ENCODE results near the gene CFAP54.

DNA sequence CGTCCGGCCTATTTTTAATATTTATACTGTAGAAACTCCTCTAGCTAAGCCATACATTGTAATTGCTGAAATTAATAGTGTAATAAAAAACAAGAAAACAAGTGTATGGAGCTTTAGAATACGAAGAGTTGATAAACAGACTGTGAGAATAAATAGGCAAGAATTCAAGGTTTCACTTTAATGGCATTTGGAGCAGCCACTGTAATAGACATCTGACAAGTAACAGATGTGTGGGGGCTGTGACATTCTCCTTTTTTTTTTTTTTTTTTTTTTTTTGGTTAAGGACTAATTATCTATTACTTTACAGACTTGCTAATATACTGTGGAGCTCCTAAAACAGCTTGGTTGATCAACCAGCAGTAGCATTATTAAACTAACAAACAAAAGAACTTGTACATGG, 42.1 kb upstream of the CFAP54 start:
- TF ChIP-seq, protein P1, sequence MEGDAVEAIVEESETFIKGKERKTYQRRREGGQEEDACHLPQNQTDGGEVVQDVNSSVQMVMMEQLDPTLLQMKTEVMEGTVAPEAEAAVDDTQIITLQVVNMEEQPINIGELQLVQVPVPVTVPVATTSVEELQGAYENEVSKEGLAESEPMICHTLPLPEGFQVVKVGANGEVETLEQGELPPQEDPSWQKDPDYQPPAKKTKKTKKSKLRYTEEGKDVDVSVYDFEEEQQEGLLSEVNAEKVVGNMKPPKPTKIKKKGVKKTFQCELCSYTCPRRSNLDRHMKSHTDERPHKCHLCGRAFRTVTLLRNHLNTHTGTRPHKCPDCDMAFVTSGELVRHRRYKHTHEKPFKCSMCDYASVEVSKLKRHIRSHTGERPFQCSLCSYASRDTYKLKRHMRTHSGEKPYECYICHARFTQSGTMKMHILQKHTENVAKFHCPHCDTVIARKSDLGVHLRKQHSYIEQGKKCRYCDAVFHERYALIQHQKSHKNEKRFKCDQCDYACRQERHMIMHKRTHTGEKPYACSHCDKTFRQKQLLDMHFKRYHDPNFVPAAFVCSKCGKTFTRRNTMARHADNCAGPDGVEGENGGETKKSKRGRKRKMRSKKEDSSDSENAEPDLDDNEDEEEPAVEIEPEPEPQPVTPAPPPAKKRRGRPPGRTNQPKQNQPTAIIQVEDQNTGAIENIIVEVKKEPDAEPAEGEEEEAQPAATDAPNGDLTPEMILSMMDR (IDR thresholded peaks at IDR 0.05) = no peak
- no peak for TF ChIP-seq POLR2A (IDR thresholded peaks at IDR 0.05)
